ENCODE data around the gene CDKN2AIPNL.

DNA sequence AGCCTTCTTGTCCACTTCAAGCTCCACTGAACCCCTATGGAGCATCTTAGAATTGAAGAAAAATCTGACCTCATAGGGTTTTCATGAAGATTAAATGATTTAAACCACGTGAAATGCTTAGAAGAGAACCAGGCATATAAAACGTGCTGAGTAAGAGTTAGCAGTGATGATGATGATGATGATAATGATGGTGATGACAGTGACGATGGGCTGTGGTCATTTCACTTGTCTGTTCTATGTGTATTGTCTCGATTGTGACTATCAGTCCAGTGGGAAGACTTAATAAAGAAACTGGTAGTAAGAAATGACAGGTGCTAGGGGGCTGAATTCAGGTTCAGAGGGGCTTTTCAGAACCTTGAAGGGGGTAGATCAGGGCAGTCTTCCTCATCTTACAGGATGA lies 45.1 kb upstream of the CDKN2AIPNL start:
- TF ChIP-seq CTCF (conservative IDR thresholded peaks at IDR 0.05; ENCODE audit: low read length) = no peak
- no peak for TF ChIP-seq EZH2phosphoT487 (IDR thresholded peaks at IDR 0.05; ENCODE audit: borderline replicate concordance)

All from Loucy (cell line).